ENCODE results near the gene TMEM235.
A peak's percentile ranks its signal among the peaks of the same experiment; 100 is the strongest.

Gene TMEM235

GRCh38 chr17:78219396-78220150 is 11.9 kb upstream of the TMEM235 start:
- no peak overlapping the region for H3K27ac ChIP-seq (ENCODE audit: low read depth, low read length)
- H3K9me3 ChIP-seq (ENCODE audit: control insufficient read depth in 1 of 2, low read length in 2 of 2), result no peaks in the 10 kb centered on the region
- H3K4me3 ChIP-seq (ENCODE audit: low read depth in 1 of 2, low read length in 2 of 2), result no peak overlapping the region
- H3K36me3 ChIP-seq (ENCODE audit: control insufficient read depth in 1 of 2, insufficient read depth in 2 of 2, low read length in 2 of 2), result peaks cover 5 to 9% of the 10 kb centered on the region in 2 donors
- no peaks in the 10 kb centered on the region for H3K27me3 ChIP-seq (ENCODE audit: control insufficient read depth in 1 of 2, insufficient read depth in 2 of 2, low read length in 2 of 2)
- no peak overlapping the region for H3K9ac ChIP-seq (ENCODE audit: low read depth in 1 of 2, low read length in 2 of 2)
- H3K4me1 ChIP-seq (ENCODE audit: control insufficient read depth in 1 of 2, insufficient read depth in 2 of 2, low read length in 2 of 2), result peaks cover 3 to 6% of the 10 kb centered on the region in 2 donors

DNA sequence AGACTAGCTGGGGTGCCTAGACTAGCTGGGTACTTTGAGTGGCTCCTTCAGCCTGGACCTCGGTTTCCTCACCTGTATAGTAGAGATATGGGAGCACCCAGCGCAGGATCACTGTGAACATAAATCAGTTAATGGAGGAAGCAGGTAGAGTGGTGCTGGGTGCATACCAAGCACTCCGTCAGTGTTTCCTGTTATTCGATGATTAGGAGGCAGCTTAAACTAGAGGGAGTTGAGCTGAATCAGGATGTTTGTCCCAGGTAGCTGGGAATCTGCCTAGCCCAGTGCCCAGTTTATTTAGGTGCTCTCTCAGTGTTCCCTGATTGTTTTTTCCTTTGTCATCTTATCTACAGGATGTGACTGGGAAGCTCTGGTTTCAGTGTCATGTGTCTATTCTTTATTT is 8.4 kb upstream of the TMEM235 start:
- Histone ChIP-seq H3K36me3 (ENCODE audit: control insufficient read depth in 1 of 2, insufficient read depth in 2 of 2, low read length in 2 of 2) (peaks cover 5 to 9% of the 10 kb centered on the region in 2 donors), H3K27ac (ENCODE audit: low read depth, low read length) (no peak overlapping the region), H3K4me1 (ENCODE audit: control insufficient read depth in 1 of 2, insufficient read depth in 2 of 2, low read length in 2 of 2) (peaks cover 0 to 6% of the 10 kb centered on the region in 2 donors), H3K4me3 (ENCODE audit: low read depth in 1 of 2, low read length in 2 of 2) (no peak overlapping the region), H3K9me3 (ENCODE audit: control insufficient read depth in 1 of 2, low read length in 2 of 2) (no peaks in the 10 kb centered on the region), H3K27me3 (ENCODE audit: control insufficient read depth in 1 of 2, insufficient read depth in 2 of 2, low read length in 2 of 2) (peaks cover 0 to 6% of the 10 kb centered on the region in 2 donors), H3K9ac (ENCODE audit: low read depth in 1 of 2, low read length in 2 of 2) (no peak overlapping the region)

DNA sequence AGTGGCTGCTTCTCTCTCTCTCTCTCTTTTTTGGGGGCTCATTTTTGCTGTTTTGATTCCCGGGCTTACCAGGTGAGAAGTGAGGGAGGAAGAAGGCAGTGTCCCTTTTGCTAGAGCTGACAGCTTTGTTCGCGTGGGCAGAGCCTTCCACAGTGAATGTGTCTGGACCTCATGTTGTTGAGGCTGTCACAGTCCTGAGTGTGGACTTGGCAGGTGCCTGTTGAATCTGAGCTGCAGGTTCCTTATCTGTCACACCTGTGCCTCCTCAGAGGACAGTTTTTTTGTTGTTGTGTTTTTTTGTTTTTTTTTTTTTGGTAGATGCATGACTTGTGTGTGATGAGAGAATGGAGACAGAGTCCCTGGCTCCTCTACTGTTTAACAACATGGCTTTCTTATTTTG is 7.7 kb upstream of the TMEM235 start:
- H3K4me1 ChIP-seq (ENCODE audit: control insufficient read depth in 1 of 2, insufficient read depth in 2 of 2, low read length in 2 of 2), result peaks cover 0 to 6% of the 10 kb centered on the region in 2 donors
- H3K27ac ChIP-seq (ENCODE audit: low read depth, low read length), result no peak overlapping the region
- peaks cover 4 to 9% of the 10 kb centered on the region in 2 donors for H3K27me3 ChIP-seq (ENCODE audit: control insufficient read depth in 1 of 2, insufficient read depth in 2 of 2, low read length in 2 of 2)
- H3K4me3 ChIP-seq (ENCODE audit: low read depth in 1 of 2, low read length in 2 of 2), result no peak overlapping the region
- H3K9ac ChIP-seq (ENCODE audit: low read depth in 1 of 2, low read length in 2 of 2), result no peak overlapping the region
- peaks cover 5 to 9% of the 10 kb centered on the region in 2 donors for H3K36me3 ChIP-seq (ENCODE audit: control insufficient read depth in 1 of 2, insufficient read depth in 2 of 2, low read length in 2 of 2)
- H3K9me3 ChIP-seq (ENCODE audit: control insufficient read depth in 1 of 2, low read length in 2 of 2), result no peaks in the 10 kb centered on the region

- Histone ChIP-seq H3K27me3 (ENCODE audit: control insufficient read depth in 1 of 2, insufficient read depth in 2 of 2, low read length in 2 of 2) (peaks cover 5 to 9% of the 10 kb centered on the region in 2 donors), H3K4me1 (ENCODE audit: control insufficient read depth in 1 of 2, insufficient read depth in 2 of 2, low read length in 2 of 2) (peaks cover 0 to 6% of the 10 kb centered on the region in 2 donors), H3K27ac (ENCODE audit: low read depth, low read length) (no peak overlapping the region), H3K9ac (ENCODE audit: low read depth in 1 of 2, low read length in 2 of 2) (no peak overlapping the region), H3K9me3 (ENCODE audit: control insufficient read depth in 1 of 2, low read length in 2 of 2) (no peaks in the 10 kb centered on the region), H3K36me3 (ENCODE audit: control insufficient read depth in 1 of 2, insufficient read depth in 2 of 2, low read length in 2 of 2) (peaks cover 5 to 9% of the 10 kb centered on the region in 2 donors), H3K4me3 (ENCODE audit: low read depth in 1 of 2, low read length in 2 of 2) (no peak overlapping the region)
Measured at GRCh38 chr17:78224231-78225087, 7.0 kb upstream of the TMEM235 start.

DNA sequence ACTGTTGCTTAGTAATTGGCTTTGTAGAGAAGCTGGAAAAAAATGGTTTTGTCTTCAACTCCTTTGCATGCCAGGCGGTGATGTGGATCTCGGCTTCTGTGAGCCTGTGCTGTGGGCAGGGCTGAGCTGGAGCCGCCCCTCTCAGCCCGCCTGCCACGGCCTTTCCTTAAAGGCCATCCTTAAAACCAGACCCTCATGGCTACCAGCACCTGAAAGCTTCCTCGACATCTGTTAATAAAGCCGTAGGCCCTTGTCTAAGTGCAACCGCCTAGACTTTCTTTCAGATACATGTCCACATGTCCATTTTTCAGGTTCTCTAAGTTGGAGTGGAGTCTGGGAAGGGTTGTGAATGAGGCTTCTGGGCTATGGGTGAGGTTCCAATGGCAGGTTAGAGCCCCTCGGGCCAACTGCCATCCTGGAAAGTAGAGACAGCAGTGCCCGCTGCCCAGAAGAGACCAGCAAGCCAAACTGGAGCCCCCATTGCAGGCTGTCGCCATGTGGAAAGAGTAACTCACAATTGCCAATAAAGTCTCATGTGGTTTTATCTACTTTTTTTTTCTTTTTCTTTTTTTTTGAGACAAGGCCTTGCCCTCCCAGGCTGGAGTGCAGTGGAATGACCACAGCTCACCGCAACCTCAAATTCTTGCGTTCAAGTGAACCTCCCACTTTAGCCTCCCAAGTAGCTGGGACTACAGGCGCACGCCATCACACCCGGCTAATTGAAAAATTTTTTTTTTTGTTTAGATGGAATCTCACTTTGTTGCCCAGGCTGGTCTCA is 6.2 kb upstream of the TMEM235 start:
- no peak overlapping the region for H3K27ac ChIP-seq (ENCODE audit: low read depth, low read length)
- peaks cover 5 to 9% of the 10 kb centered on the region in 2 donors for H3K36me3 ChIP-seq (ENCODE audit: control insufficient read depth in 1 of 2, insufficient read depth in 2 of 2, low read length in 2 of 2)
- H3K27me3 ChIP-seq (ENCODE audit: control insufficient read depth in 1 of 2, insufficient read depth in 2 of 2, low read length in 2 of 2), result peaks cover 7 to 10% of the 10 kb centered on the region in 2 donors
- H3K4me1 ChIP-seq (ENCODE audit: control insufficient read depth in 1 of 2, insufficient read depth in 2 of 2, low read length in 2 of 2), result peaks cover 0 to 6% of the 10 kb centered on the region in 2 donors
- no peak overlapping the region for H3K4me3 ChIP-seq (ENCODE audit: low read depth in 1 of 2, low read length in 2 of 2)
- no peaks in the 10 kb centered on the region for H3K9me3 ChIP-seq (ENCODE audit: control insufficient read depth in 1 of 2, low read length in 2 of 2)
- no peak overlapping the region for H3K9ac ChIP-seq (ENCODE audit: low read depth in 1 of 2, low read length in 2 of 2)

DNA sequence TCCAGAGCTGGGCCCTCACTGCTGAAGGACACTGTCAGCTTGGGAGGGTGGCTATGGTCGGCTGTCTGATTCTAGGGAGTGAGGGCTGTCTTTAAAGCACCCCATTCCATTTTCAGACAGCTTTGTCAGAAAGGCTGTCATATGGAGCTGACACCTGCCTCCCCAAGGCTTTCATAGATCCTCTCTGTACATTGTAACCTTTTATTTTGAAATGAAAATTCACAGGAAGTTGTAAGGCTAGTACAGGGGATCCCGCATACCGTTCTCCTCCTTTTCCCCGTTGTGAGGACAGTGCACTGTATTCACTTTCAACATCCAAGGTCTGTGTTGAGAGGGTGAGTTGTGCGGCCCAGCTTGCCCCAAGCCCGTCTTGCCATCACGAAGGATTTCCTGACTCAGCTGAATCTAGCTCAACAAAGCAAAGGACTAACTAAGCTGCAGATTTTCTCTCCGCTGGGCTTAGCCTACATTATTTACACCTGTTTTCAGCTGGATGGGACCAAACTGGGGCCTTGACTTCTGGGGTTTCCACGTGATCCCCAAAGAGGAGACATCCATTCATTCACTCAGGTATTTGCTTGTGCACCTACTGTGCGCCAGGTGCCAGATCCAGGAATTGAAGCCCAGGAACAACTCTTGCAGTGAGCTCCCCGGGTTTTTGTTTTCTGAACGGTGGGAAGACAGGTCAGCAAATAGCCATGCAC is 5.2 kb upstream of the TMEM235 start:
- no peak overlapping the region for H3K27ac ChIP-seq (ENCODE audit: low read depth, low read length)
- peaks cover 17 to 19% of the 10 kb centered on the region in 2 donors for H3K27me3 ChIP-seq (ENCODE audit: control insufficient read depth in 1 of 2, insufficient read depth in 2 of 2, low read length in 2 of 2)
- no peak overlapping the region for H3K9ac ChIP-seq (ENCODE audit: low read depth in 1 of 2, low read length in 2 of 2)
- H3K4me3 ChIP-seq (ENCODE audit: low read depth in 1 of 2, low read length in 2 of 2), result peak overlapping the region in 1 of 2 donors; percentile 13
- H3K36me3 ChIP-seq (ENCODE audit: control insufficient read depth in 1 of 2, insufficient read depth in 2 of 2, low read length in 2 of 2), result peaks cover 5% of the 10 kb centered on the region in 2 donors
- H3K9me3 ChIP-seq (ENCODE audit: control insufficient read depth in 1 of 2, low read length in 2 of 2), result no peaks in the 10 kb centered on the region
- peaks cover 0 to 6% of the 10 kb centered on the region in 2 donors for H3K4me1 ChIP-seq (ENCODE audit: control insufficient read depth in 1 of 2, insufficient read depth in 2 of 2, low read length in 2 of 2)

DNA sequence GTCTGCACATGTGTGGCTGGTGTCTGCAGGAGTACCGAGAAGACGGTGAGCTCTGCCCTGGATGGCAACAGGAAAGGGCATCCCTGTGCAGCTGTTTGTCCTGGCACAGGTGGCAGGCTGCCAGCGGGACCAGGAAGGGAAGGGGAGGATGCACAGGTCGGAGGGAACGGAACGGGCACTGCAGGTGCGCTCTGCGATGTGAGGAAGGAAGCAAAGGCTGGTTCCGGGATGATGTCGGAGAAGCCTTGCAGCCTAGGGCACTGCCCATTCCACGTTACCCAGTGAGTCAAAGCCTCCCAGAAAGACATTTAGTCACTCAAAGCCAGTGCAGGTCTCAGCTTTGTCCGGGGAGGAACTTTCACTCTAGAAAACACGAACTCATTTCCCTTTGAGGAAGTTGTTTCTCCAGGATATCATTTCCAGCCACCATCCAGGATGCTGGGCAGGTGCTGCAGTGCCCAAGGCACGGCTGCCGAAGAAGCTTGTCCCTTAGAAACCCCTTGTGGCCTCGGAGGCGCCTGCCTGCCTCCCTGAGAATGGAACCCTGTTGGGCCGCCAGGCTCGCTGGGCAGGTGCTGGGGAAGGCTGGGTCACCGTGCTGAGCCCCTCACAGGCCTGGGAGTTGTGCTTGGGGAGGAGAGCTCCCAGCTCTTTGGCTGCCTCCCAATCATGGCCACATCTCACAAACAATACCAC is 4.5 kb upstream of the TMEM235 start:
- Histone ChIP-seq H3K27me3 (ENCODE audit: control insufficient read depth in 1 of 2, insufficient read depth in 2 of 2, low read length in 2 of 2) (peaks cover 21 to 23% of the 10 kb centered on the region in 2 donors), H3K4me1 (ENCODE audit: control insufficient read depth in 1 of 2, insufficient read depth in 2 of 2, low read length in 2 of 2) (peaks cover 0 to 6% of the 10 kb centered on the region in 2 donors), H3K27ac (ENCODE audit: low read depth, low read length) (no peak overlapping the region), H3K9me3 (ENCODE audit: control insufficient read depth in 1 of 2, low read length in 2 of 2) (no peaks in the 10 kb centered on the region), H3K9ac (ENCODE audit: low read depth in 1 of 2, low read length in 2 of 2) (no peak overlapping the region), H3K36me3 (ENCODE audit: control insufficient read depth in 1 of 2, insufficient read depth in 2 of 2, low read length in 2 of 2) (peaks cover 5% of the 10 kb centered on the region in 2 donors), H3K4me3 (ENCODE audit: low read depth in 1 of 2, low read length in 2 of 2) (peak overlapping the region in 1 of 2 donors; percentile 13)

GRCh38 chr17:78227455-78227916 is 3.9 kb upstream of the TMEM235 start:
- H3K9ac ChIP-seq (ENCODE audit: low read depth in 1 of 2, low read length in 2 of 2), result no peak overlapping the region
- peaks cover 5% of the 10 kb centered on the region in 2 donors for H3K36me3 ChIP-seq (ENCODE audit: control insufficient read depth in 1 of 2, insufficient read depth in 2 of 2, low read length in 2 of 2)
- H3K27ac ChIP-seq (ENCODE audit: low read depth, low read length), result no peak overlapping the region
- peaks cover 26 to 29% of the 10 kb centered on the region in 2 donors for H3K27me3 ChIP-seq (ENCODE audit: control insufficient read depth in 1 of 2, insufficient read depth in 2 of 2, low read length in 2 of 2)
- peaks cover 0 to 6% of the 10 kb centered on the region in 2 donors for H3K4me1 ChIP-seq (ENCODE audit: control insufficient read depth in 1 of 2, insufficient read depth in 2 of 2, low read length in 2 of 2)
- no peaks in the 10 kb centered on the region for H3K9me3 ChIP-seq (ENCODE audit: control insufficient read depth in 1 of 2, low read length in 2 of 2)
- no peak overlapping the region for H3K4me3 ChIP-seq (ENCODE audit: low read depth in 1 of 2, low read length in 2 of 2)

- H3K4me1 ChIP-seq (ENCODE audit: control insufficient read depth in 1 of 2, insufficient read depth in 2 of 2, low read length in 2 of 2), result peaks cover 0 to 6% of the 10 kb centered on the region in 2 donors
- H3K27me3 ChIP-seq (ENCODE audit: control insufficient read depth in 1 of 2, insufficient read depth in 2 of 2, low read length in 2 of 2), result peaks cover 33 to 34% of the 10 kb centered on the region in 2 donors
- H3K9ac ChIP-seq (ENCODE audit: low read depth in 1 of 2, low read length in 2 of 2), result no peak overlapping the region
- no peak overlapping the region for H3K27ac ChIP-seq (ENCODE audit: low read depth, low read length)
- H3K36me3 ChIP-seq (ENCODE audit: control insufficient read depth in 1 of 2, insufficient read depth in 2 of 2, low read length in 2 of 2), result peaks cover 1 to 5% of the 10 kb centered on the region in 2 donors
- no peak overlapping the region for H3K4me3 ChIP-seq (ENCODE audit: low read depth in 1 of 2, low read length in 2 of 2)
- no peaks in the 10 kb centered on the region for H3K9me3 ChIP-seq (ENCODE audit: control insufficient read depth in 1 of 2, low read length in 2 of 2)
Measured at GRCh38 chr17:78228176-78228575, 3.3 kb upstream of the TMEM235 start.

Data from duodenal mucosa (tissue), 2 donors.